ENCODE results near the gene PPP1R9A.

PPP1R9A gene

DNA sequence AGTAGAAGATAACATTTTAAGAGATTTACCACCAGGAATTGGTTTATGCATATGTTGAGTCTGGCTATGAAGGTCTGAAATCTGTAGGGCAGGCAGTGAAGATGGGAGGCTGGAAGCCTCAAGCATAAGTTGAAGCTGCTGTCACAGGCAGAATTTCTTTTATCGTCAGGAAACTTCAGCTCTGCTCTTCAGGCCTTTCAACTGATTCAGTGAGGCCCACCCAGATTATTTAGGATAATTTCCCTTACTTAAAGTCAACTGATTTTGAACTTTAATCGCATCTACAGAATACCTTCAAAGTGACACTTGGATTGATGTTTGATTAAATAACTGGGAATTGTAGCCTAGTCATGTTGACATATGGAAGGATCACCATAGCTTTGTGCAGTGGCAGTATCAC, 190.5 kb downstream of the PPP1R9A start:
- H3K9ac ChIP-seq (ENCODE audit: low read depth, low read length): no peak overlapping the region
- no peaks in the 10 kb centered on the region for H3K36me3 ChIP-seq (ENCODE audit: insufficient read depth, low read length)
- no peaks in the 10 kb centered on the region for H3K4me1 ChIP-seq (ENCODE audit: insufficient read depth, low read length)
- H3K9me3 ChIP-seq (ENCODE audit: control insufficient read depth, insufficient read depth, low read length): no peaks in the 10 kb centered on the region

DNA sequence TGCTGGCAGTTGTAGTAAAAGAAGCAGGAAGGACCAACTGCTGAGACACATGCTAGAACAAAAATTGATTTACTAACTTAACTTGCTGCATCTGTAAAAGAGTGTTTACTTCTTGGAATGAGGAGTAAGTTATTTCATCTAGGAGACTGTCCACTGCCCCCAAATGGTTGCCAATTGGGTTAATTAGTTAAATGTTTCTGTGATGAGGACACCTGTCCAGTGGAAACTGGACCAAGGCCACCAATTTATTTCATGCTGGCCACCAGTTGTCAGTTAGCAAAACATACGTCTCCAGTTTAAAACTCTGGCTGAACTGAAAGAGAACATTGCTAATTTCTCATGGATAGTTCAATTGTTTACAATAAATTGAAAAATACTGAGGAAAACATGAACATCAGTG, 191.7 kb downstream of the PPP1R9A start:
- Histone ChIP-seq H3K9me3 (ENCODE audit: control insufficient read depth, insufficient read depth, low read length) (no peaks in the 10 kb centered on the region), H3K4me1 (ENCODE audit: insufficient read depth, low read length) (no peaks in the 10 kb centered on the region), H3K9ac (ENCODE audit: low read depth, low read length) (no peak overlapping the region), H3K36me3 (ENCODE audit: insufficient read depth, low read length) (no peaks in the 10 kb centered on the region)

DNA sequence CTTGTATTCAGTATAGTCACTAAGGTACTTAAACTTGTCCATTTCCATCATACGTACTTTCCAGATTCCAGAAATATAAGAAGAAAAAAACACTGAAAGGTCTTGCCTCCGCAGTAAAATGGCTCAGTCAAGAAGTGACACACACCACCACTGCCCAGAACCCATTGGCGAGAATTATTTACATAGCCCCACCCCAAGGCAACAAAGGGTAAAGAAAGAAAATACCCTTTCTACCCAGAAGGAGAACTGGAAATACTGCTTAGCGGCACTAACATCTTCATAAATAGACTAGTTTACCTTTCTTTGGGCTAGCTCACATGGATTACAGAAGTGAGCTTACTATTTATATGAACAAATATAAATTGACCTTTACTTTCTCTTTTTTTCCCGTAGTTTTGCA, 194.0 kb downstream of the PPP1R9A start:
- Histone ChIP-seq H3K4me1 (ENCODE audit: insufficient read depth, low read length) (no peaks in the 10 kb centered on the region), H3K9me3 (ENCODE audit: control insufficient read depth, insufficient read depth, low read length) (no peaks in the 10 kb centered on the region), H3K9ac (ENCODE audit: low read depth, low read length) (no peak overlapping the region), H3K36me3 (ENCODE audit: insufficient read depth, low read length) (no peaks in the 10 kb centered on the region)

DNA sequence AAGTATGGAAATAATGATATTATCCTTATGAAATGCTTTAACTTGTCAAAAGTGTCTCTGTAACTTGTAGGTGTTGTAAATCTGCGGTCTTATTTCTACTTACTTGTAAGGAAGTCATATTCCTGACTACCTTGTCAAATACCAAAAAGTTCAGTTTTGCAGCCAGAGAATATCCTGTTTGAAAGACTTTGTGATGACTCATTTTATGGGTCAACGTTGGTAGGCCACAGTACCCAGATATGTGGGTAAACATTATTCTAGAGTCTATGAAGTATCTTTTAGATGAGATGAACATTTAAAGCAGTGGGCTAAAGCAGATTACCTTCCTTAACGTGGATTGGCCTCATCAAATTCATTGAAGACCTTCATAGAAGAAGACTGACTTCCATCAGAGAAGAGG, 195.3 kb downstream of the PPP1R9A start:
- Histone ChIP-seq H3K36me3 (ENCODE audit: insufficient read depth, low read length) (no peaks in the 10 kb centered on the region), H3K9ac (ENCODE audit: low read depth, low read length) (no peak overlapping the region), H3K4me1 (ENCODE audit: insufficient read depth, low read length) (no peaks in the 10 kb centered on the region), H3K9me3 (ENCODE audit: control insufficient read depth, insufficient read depth, low read length) (no peaks in the 10 kb centered on the region)

DNA sequence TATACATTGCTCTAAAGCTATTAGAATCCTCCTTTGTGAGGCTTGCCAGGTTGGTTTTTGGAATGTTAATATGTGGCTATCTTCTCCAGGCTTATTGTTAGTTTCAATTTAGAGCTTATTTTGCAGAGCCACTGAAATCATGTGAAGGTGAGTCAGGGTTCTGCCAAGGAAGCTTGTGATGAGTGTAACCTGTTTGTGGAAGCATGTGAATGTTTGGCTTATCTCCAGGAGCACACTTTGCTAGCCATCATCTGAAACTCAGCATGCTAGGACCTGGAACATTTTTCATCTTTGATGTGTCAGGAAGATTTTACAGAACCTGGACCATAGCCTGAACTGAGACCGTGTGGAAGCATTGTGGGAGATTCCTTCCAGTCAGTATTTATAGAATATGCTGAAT, 197.3 kb downstream of the PPP1R9A start:
- Histone ChIP-seq H3K9ac (ENCODE audit: low read depth, low read length) (no peak overlapping the region), H3K36me3 (ENCODE audit: insufficient read depth, low read length) (no peaks in the 10 kb centered on the region), H3K4me1 (ENCODE audit: insufficient read depth, low read length) (no peaks in the 10 kb centered on the region), H3K9me3 (ENCODE audit: control insufficient read depth, insufficient read depth, low read length) (no peaks in the 10 kb centered on the region)

DNA sequence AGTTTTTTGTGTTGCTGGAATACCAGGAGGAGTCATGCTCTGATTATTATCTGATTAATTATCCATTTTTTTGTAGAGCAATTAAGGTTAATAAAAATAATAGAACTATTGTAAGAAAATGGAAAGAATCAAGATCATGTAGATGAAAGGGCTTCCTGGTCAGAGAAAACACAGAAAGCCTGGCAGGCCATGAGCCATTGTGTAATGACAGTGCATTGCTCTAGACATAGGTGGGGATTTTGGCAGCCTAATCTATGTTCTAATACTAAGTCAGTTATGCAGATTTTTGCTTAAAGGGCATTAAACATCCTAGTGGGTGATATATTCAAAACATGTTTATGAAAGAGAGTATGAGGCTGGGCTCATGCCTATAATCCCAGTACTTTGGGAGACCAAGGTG, 198.2 kb downstream of the PPP1R9A start:
- H3K9ac ChIP-seq (ENCODE audit: low read depth, low read length): no peak overlapping the region
- H3K9me3 ChIP-seq (ENCODE audit: control insufficient read depth, insufficient read depth, low read length): no peaks in the 10 kb centered on the region
- H3K4me1 ChIP-seq (ENCODE audit: insufficient read depth, low read length): no peaks in the 10 kb centered on the region
- H3K36me3 ChIP-seq (ENCODE audit: insufficient read depth, low read length): no peaks in the 10 kb centered on the region

DNA sequence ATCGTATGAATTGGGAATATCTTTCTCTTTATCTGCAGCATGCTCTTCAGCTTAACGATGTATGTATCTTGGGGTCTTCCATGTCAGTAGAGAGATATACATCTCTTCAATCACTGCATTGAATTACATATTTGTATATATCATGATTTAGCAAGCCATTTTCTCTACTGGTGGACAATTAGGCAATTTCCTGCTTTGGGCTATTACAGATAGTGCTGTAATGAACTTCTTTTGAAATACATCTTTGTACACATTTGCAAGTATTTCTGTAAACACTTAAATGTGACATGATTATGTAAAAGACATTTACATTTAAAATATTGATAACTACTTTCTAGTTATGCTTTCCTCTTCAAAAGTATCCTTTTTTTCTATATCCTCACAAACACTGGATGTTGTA, 199.0 kb downstream of the PPP1R9A start:
- Histone ChIP-seq H3K9ac (ENCODE audit: low read depth, low read length) (no peak overlapping the region), H3K4me1 (ENCODE audit: insufficient read depth, low read length) (no peaks in the 10 kb centered on the region), H3K36me3 (ENCODE audit: insufficient read depth, low read length) (no peaks in the 10 kb centered on the region), H3K9me3 (ENCODE audit: control insufficient read depth, insufficient read depth, low read length) (no peaks in the 10 kb centered on the region)

DNA sequence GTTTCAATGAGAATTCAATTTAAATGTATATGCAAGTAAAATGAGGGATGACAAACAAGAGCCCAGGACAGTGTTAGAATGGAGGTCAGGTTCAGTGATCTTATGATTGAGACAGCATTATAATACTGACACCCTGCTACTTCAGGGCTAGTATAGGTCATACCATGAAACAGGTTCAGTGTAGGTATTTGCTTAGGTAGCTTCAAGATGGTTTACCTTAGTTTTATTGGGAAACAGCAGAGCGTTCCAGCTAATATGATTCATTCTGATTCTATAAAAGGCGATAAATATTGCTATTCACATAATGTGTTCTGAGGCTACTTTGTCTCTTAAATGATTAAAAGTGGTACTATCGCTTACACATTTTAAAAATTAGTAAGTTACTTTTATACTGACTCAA, 203.3 kb downstream of the PPP1R9A start:
- Histone ChIP-seq H3K9me3 (ENCODE audit: control insufficient read depth, insufficient read depth, low read length) (no peaks in the 10 kb centered on the region), H3K4me1 (ENCODE audit: insufficient read depth, low read length) (no peaks in the 10 kb centered on the region), H3K9ac (ENCODE audit: low read depth, low read length) (no peak overlapping the region), H3K36me3 (ENCODE audit: insufficient read depth, low read length) (no peaks in the 10 kb centered on the region)

DNA sequence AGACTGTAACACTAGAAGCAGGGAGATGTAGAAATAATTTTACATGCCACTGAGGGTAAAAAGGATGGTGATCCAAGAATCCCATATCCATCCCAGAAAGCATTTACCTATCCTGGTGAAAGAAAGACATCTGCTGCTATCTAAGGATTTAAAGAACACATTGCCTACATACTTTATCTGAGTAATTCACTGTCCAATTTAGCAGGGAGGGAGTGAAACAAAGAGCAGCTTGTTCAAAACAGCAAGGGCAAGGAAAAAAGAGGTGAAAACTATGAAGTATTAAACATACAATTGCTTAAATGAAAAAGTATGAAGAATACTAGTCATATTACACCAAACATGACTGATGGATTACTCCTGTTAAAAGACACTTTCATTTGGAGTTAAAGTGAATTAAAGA, 206.2 kb downstream of the PPP1R9A start:
- no peaks in the 10 kb centered on the region for H3K36me3 ChIP-seq (ENCODE audit: insufficient read depth, low read length)
- H3K9me3 ChIP-seq (ENCODE audit: control insufficient read depth, insufficient read depth, low read length): no peaks in the 10 kb centered on the region
- peaks cover 4% of the 10 kb centered on the region; the same call in 1 of the 2 replicates for H3K4me1 ChIP-seq (ENCODE audit: insufficient read depth, low read length)
- H3K9ac ChIP-seq (ENCODE audit: low read depth, low read length): no peak overlapping the region

DNA sequence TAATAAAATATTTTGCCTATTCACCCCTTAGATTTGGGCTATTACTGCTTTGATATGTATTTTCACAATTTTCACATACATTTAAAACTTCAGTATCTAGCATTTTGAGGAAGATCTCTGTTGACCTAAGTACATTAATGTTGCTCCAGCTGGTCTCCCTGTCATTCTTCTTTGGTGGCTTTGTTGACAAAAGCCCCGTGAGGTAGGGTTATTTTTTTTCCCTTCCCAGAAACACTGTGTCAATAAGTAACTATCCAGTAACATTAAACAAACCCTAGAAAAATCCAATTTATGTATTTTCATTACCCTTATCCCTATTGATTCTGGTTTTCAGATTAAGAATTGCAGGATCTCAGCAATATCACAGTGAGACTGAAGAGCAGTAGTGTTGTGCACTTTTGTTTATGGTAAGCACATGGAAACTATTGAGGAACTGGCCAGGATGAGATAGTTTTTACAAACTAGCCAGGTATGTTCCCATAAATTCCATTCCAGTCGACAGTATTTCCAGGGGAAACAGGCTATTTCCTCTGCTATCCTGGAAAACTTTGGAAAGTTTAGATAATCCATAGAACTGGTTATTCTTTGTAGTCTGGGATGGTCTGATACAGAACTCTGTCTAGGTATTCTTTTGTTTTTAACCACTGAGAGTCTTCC, 218.8 kb downstream of the PPP1R9A start:
- Histone ChIP-seq H3K36me3 (ENCODE audit: insufficient read depth, low read length) (no peaks in the 10 kb centered on the region), H3K9ac (ENCODE audit: low read depth, low read length) (no peak overlapping the region), H3K9me3 (ENCODE audit: control insufficient read depth, insufficient read depth, low read length) (no peaks in the 10 kb centered on the region), H3K4me1 (ENCODE audit: insufficient read depth, low read length) (no peaks in the 10 kb centered on the region)

DNA sequence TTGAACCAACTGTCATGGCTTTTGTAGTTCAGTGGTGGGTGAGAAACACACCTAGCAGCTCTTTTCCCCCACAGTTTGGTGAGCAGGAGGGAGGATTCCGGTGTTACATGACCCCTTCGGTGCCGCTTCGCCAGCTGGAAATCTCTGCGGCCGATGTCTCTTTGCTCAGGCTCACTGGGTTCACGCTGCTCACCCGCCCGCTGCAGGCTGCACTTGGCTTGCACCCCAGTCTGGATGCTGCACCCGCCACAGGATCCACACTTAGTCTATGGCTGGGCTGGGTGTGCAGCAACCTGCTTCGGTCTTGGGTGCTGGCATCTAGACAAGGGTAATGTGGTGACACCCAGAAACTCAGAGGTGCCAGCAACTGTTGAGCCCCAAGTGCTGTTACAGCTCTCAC, 225.1 kb downstream of the PPP1R9A start:
- no peak overlapping the region for H3K9ac ChIP-seq (ENCODE audit: low read depth, low read length)
- no peaks in the 10 kb centered on the region for H3K4me1 ChIP-seq (ENCODE audit: insufficient read depth, low read length)
- H3K9me3 ChIP-seq (ENCODE audit: control insufficient read depth, insufficient read depth, low read length): no peaks in the 10 kb centered on the region
- H3K36me3 ChIP-seq (ENCODE audit: insufficient read depth, low read length): no peaks in the 10 kb centered on the region

DNA sequence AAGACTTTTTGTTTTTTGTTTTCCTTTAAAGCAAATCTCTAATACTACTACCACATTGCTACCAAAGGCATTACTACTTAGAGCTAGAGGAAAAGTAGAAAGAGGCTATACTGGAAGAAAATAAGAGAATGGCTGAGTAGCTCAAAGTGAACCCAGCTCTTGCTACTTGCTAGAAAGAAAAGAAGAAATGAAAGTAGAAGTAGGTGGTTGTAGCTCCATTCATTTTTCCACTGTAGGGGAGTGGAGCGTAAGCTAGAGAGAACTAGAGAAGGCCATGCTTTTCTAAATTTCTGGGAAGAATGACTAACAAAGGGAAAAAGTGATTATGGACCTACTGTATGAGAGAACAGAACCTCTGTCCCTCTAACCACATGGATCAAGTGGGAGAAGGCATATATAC, 232.5 kb downstream of the PPP1R9A start:
- Histone ChIP-seq H3K9me3 (ENCODE audit: control insufficient read depth, insufficient read depth, low read length) (peaks cover 3% of the 10 kb centered on the region; the same call in 1 of the 2 replicates), H3K36me3 (ENCODE audit: insufficient read depth, low read length) (no peaks in the 10 kb centered on the region), H3K4me1 (ENCODE audit: insufficient read depth, low read length) (no peaks in the 10 kb centered on the region), H3K9ac (ENCODE audit: low read depth, low read length) (no peak overlapping the region)

DNA sequence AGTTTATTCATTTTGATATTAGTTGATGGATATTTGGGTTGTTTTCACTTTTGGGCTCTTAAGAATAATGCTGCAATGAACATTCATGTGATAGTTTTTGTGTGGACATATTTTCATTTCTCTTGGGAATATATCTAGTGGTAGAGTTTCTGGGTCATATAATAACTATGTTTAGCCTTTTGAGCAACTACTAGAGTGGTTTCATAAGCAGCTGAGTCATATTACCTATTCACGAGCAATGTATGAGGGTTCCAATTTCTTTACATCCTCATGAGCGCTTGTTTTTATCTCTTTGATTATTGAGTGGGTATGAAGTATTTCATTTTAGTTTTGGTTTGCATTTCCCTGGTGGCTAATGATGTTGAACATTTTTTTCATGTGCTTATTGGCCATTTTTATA, 234.4 kb downstream of the PPP1R9A start:
- H3K36me3 ChIP-seq (ENCODE audit: insufficient read depth, low read length): no peaks in the 10 kb centered on the region
- no peak overlapping the region for H3K9ac ChIP-seq (ENCODE audit: low read depth, low read length)
- H3K9me3 ChIP-seq (ENCODE audit: control insufficient read depth, insufficient read depth, low read length): peaks cover 3% of the 10 kb centered on the region; the same call in 1 of the 2 replicates
- H3K4me1 ChIP-seq (ENCODE audit: insufficient read depth, low read length): no peaks in the 10 kb centered on the region

DNA sequence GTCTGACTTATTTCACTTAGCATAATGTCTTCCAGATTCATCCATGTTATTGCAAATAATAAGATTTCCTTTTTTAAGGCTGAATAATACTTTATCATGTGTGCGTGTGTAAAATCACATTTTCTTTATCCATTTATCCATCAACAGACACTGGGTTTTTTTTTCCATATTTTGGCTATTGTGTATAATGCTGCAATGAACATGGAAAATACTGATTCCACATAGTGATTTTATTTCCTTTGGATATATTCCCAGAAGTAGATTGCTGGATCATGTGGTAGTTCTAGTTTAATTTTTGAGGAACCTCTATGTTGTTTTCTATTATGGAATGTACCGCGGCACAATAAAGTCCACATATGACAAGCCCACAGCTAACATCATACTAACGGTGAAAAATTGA, 236.9 kb downstream of the PPP1R9A start:
- H3K9ac ChIP-seq (ENCODE audit: low read depth, low read length): no peak overlapping the region
- no peaks in the 10 kb centered on the region for H3K4me1 ChIP-seq (ENCODE audit: insufficient read depth, low read length)
- H3K36me3 ChIP-seq (ENCODE audit: insufficient read depth, low read length): no peaks in the 10 kb centered on the region
- H3K9me3 ChIP-seq (ENCODE audit: control insufficient read depth, insufficient read depth, low read length): peaks cover 3% of the 10 kb centered on the region; the same call in 1 of the 2 replicates

DNA sequence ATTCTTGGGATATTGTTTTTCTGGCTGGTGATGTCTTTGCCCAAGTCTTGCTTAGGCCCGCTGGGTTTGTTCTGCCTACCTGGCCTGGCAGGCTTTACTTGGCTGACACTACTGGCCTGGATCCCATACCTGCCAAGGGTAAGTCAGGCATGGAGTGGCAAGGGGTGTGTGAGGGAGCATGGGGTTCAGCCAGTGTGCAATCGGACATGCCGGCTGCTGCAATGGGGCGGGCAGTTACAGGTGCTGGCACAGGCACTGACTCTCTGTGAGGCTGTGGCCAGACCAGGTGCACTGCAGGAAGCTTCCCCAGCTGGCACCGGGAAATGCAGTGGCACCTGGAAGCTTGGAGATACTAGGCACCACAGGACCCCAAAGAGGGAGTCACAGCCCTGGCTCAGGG, 248.6 kb downstream of the PPP1R9A start:
- Histone ChIP-seq H3K9me3 (ENCODE audit: control insufficient read depth, insufficient read depth, low read length) (no peaks in the 10 kb centered on the region), H3K4me1 (ENCODE audit: insufficient read depth, low read length) (no peaks in the 10 kb centered on the region), H3K9ac (ENCODE audit: low read depth, low read length) (no peak overlapping the region), H3K36me3 (ENCODE audit: insufficient read depth, low read length) (no peaks in the 10 kb centered on the region)

DNA sequence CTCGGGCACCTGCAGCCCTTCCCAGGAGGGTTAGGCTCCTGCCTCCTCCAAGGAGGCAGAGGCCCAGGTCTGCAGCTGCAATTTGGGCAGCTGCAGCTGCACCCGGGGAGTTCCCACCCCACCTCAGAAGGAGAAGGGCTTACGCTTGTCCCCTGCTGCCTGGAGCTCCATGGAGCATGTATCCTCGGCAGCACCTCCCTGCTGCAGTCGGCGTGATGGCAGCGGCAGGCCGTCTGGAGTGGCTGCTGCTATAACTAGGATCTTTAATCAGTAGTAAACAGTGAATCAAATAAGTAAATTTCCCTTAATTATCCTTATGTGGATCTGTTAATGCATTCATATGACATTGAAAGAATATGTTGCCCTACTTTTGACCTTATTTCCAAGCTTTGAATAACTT, 250.0 kb downstream of the PPP1R9A start:
- H3K9ac ChIP-seq (ENCODE audit: low read depth, low read length): no peak overlapping the region

More for the DNA sequence above, 250.0 kb downstream of the PPP1R9A start:
- no peaks in the 10 kb centered on the region for H3K9me3 ChIP-seq (ENCODE audit: control insufficient read depth, insufficient read depth, low read length)
- no peaks in the 10 kb centered on the region for H3K36me3 ChIP-seq (ENCODE audit: insufficient read depth, low read length)
- no peaks in the 10 kb centered on the region for H3K4me1 ChIP-seq (ENCODE audit: insufficient read depth, low read length)
